Keratinocyte (primary cell): ENCODE results near the gene TMEM139. TPM values are rescaled to one million over a fixed set of nuclear protein-coding genes. Genes with fewer than 3 reads are reported as not detected.

Experiments
- DNase-seq: peaks from one replicate; pipeline ENCODE4 v3.0.0-alpha.2; 2011; ENCODE audit warnings: low read depth, missing footprints, low spot score
- FAIRE-seq: peaks from 2 replicates; lab custom pipeline; 2011; peaks lifted over from hg19 to GRCh38; lab: Jason Lieb, UNC
- H2AFZ ChIP-seq: 2 replicates; pipeline ENCODE4 v1.6.0; 2012; ENCODE audit warnings: low read length, control low read depth, inconsistent platforms; ENCODE audit not compliant: control insufficient read depth
- H3K27ac ChIP-seq: 2 replicates; pipeline ENCODE4 v1.5.1; 2011; ENCODE audit warnings: low read length; ENCODE audit not compliant: control insufficient read depth, insufficient read depth
- H3K27me3 ChIP-seq: 3 replicates; pipeline ENCODE4 v1.6.0; 2011; ENCODE audit warnings: low read length; ENCODE audit not compliant: control insufficient read depth, insufficient read depth; ENCODE audit errors: extremely low read depth
- H3K36me3 ChIP-seq, 2 experiments: 2 replicates in 1 of 2; 3 replicates in 1 of 2; pipeline ENCODE4 v1.5.1; 2011; ENCODE audit warnings: low read length in 2 of 2, mild to moderate bottlenecking in 1 of 2; ENCODE audit not compliant: control insufficient read depth in 2 of 2, insufficient read depth in 2 of 2; ENCODE audit errors: extremely low read depth in 1 of 2
- H3K4me1 ChIP-seq: 3 replicates; pipeline ENCODE4 v1.5.1; 2011; ENCODE audit warnings: low read length; ENCODE audit not compliant: control insufficient read depth, insufficient read depth; ENCODE audit errors: extremely low read depth
- H3K4me2 ChIP-seq: 3 replicates; pipeline ENCODE4 v1.6.0; 2011; ENCODE audit warnings: low read depth, low read length; ENCODE audit not compliant: control insufficient read depth, insufficient read depth; ENCODE audit errors: extremely low read depth
- H3K4me3 ChIP-seq, 3 experiments: fragments of 200-600 bp in 1 of 3; sonication (generic) in 1 of 3; 2 replicates in 2 of 3; 3 replicates in 1 of 3; pipeline ENCODE4 v1.5.1; 2011 to 2016; ENCODE audit warnings: low read length in 3 of 3, mild to moderate bottlenecking in 3 of 3, control low read depth in 2 of 3, inconsistent platforms in 1 of 3, low read depth in 1 of 3, mixed read lengths in 1 of 3, mixed run types in 1 of 3, moderate library complexity in 1 of 3; ENCODE audit not compliant: control insufficient read depth in 2 of 3, insufficient read depth in 2 of 3; ENCODE audit errors: extremely low read depth in 1 of 3
- H3K79me2 ChIP-seq: 2 replicates; pipeline ENCODE4 v1.6.0; 2012; ENCODE audit warnings: low read length; ENCODE audit not compliant: control insufficient read depth, insufficient read depth
- H3K9ac ChIP-seq: 3 replicates; pipeline ENCODE4 v1.6.0; 2011; ENCODE audit warnings: low read length; ENCODE audit not compliant: control insufficient read depth, insufficient read depth; ENCODE audit errors: extremely low read depth
- H3K9me1 ChIP-seq: 3 replicates; pipeline ENCODE4 v1.6.0; 2011; ENCODE audit warnings: low read length; ENCODE audit not compliant: control insufficient read depth, insufficient read depth; ENCODE audit errors: extremely low read depth
- H3K9me3 ChIP-seq: 2 replicates; pipeline ENCODE4 v1.5.1; 2012; ENCODE audit warnings: low read depth, low read length; ENCODE audit not compliant: control insufficient read depth
- H4K20me1 ChIP-seq: 3 replicates; pipeline ENCODE4 v1.6.0; 2011; ENCODE audit warnings: low read length; ENCODE audit not compliant: control insufficient read depth, insufficient read depth; ENCODE audit errors: extremely low read depth
- CTCF ChIP-seq, 3 experiments: IDR thresholded peaks in 1 of 3; conservative IDR thresholded peaks in 1 of 3; optimal IDR thresholded peaks in 1 of 3; 2 replicates in 2 of 3; 3 replicates in 1 of 3; pipeline versions ENCODE3 to v1.5.1; 2011; ENCODE audit warnings: low read length in 3 of 3, mild to moderate bottlenecking in 3 of 3, moderate library complexity in 2 of 3, control low read depth in 1 of 3, inconsistent platforms in 1 of 3; ENCODE audit not compliant: insufficient read depth in 2 of 3; ENCODE audit errors: extremely low read depth in 1 of 3
- EZH2 ChIP-seq: IDR thresholded peaks from one replicate; pipeline ENCODE4 v1.6.1; 2012; ENCODE audit warnings: inconsistent platforms, mild to moderate bottlenecking, low read length, moderate library complexity
- dilution Hi-C: fragments of 300-500 bp; cut with MboI; formaldehyde crosslinking; loops from one replicate; pipeline ENCODE4 v1.7.0; 2020; ENCODE audit warnings: low sequenced_read_pairs; ENCODE audit not compliant: extremely low pct_ligation_motif_present
- polyA plus RNA-seq, 5 experiments: library from polyadenylated mRNA; depleted of rRNA in 3 of 5; stranded (reverse) in 3 of 5; stranded (forward) in 1 of 5; unstranded in 1 of 5; fragments of >200 nt; gene quantifications; 1 replicate in 1 of 5; 2 replicates in 3 of 5; 3 replicates in 1 of 5; pipeline versions ENCODE4 v1.2.1 to v1.2.3, GENCODE V29; 2011 to 2012; ENCODE audit warnings: missing spikeins in 2 of 5, low read depth in 1 of 5, low replicate concordance in 1 of 5

TMEM139 gene
- polyA plus RNA-seq, 1 donor (not counting 4 experiments of a cell fraction or from before 2014, with no cell fraction given), result 22.3 TPM

- dilution Hi-C loops, result no loop called here
- no peak overlapping the region for H3K4me2 ChIP-seq
Measured at GRCh38 chr7:143286522-143286890, 1.7 kb downstream of the TMEM139 start.

GRCh38 chr7:143287339-143287934 is 2.7 kb downstream of the TMEM139 start:
- Histone ChIP-seq H3K79me2 (peaks cover 33% of the 10 kb centered on the region), H3K36me3 (peaks cover 6 to 15% of the 10 kb centered on the region in 2 experiments), H3K9me3 (no peaks in the 10 kb centered on the region), H3K4me2 (peak overlapping the region; percentile 52), H3K27me3 (no peaks in the 10 kb centered on the region), H2AFZ (peak overlapping the region; percentile 28), H3K4me1 (peaks cover 39% of the 10 kb centered on the region), H3K9ac (no peak overlapping the region), H4K20me1 (no peaks in the 10 kb centered on the region), H3K4me3 (no peak overlapping the region), H3K27ac (no peak overlapping the region), H3K9me1 (no peaks in the 10 kb centered on the region)
- TF ChIP-seq EZH2 (no peak), CTCF (optimal IDR thresholded peaks at IDR 0.05 in 1 of 3, IDR thresholded peaks at IDR 0.05 in 1 of 3, conservative IDR thresholded peaks at IDR 0.05 in 1 of 3; ENCODE audit: extremely low read depth in 1 of 3, insufficient read depth in 2 of 3, low read length in 3 of 3) (no peak)
- dilution Hi-C loops, result no loop called here
- DNase-seq, result no peak
- no peak for FAIRE-seq

More at GRCh38 chr7:143286522-143286890, 1.7 kb downstream of the TMEM139 start:
- no peaks in the 10 kb centered on the region for H3K9me1 ChIP-seq
- H3K4me3 ChIP-seq, result no peak overlapping the region
- DNase-seq (no peak), FAIRE-seq (no peak)
- no peak overlapping the region for H3K27ac ChIP-seq
- no peak overlapping the region for H3K9ac ChIP-seq
- H3K79me2 ChIP-seq, result peaks cover 32% of the 10 kb centered on the region
- no peak overlapping the region for H2AFZ ChIP-seq
- H3K27me3 ChIP-seq, result no peaks in the 10 kb centered on the region
- peaks cover 2 to 10% of the 10 kb centered on the region in 2 experiments for H3K36me3 ChIP-seq
- no peaks in the 10 kb centered on the region for H4K20me1 ChIP-seq
- no peaks in the 10 kb centered on the region for H3K9me3 ChIP-seq
- no peak for TF ChIP-seq EZH2
- no peak for TF ChIP-seq CTCF (optimal IDR thresholded peaks at IDR 0.05 in 1 of 3, IDR thresholded peaks at IDR 0.05 in 1 of 3, conservative IDR thresholded peaks at IDR 0.05 in 1 of 3; ENCODE audit: extremely low read depth in 1 of 3, insufficient read depth in 2 of 3, low read length in 3 of 3)
- peaks cover 39% of the 10 kb centered on the region for H3K4me1 ChIP-seq
